ENCODE measurements around the gene RYR3. TPM values are rescaled to one million over a fixed set of nuclear protein-coding genes. Genes with fewer than 3 reads are reported as not detected.

The RYR3 gene
- total and polyA plus RNA-seq, 2 of the 13 experiments (the other 11 are each of a cell fraction or from before 2014, with no cell fraction given) = not detected

GRCh38 chr15:33840615-33841014 lies 529.8 kb downstream of the RYR3 start:
- DNase-seq (ENCODE audit: low spot score) = no peak
- FAIRE-seq = no peak
- Histone ChIP-seq H3K27me3 (ENCODE audit: control insufficient read depth in 1 of 2, insufficient read depth in 2 of 2, low read length in 2 of 2) (0 out of 5 replicates have a peak, but pooled peaks cover 0 to 4% of the 10 kb centered on the region in 2 experiments), H3K9me3 (ENCODE audit: low read length) (no peaks in the 10 kb centered on the region), H3K27ac (ENCODE audit: extremely low read length, insufficient read depth, low read length) (no peak overlapping the region), H3K79me2 (ENCODE audit: insufficient read depth, low read length) (no peaks in the 10 kb centered on the region), H3K9ac (ENCODE audit: insufficient read depth, low read depth, low read length) (no peak overlapping the region), H4K20me1 (ENCODE audit: insufficient read depth, low read length) (no peaks in the 10 kb centered on the region), H3K4me3 (replicated peaks in 1 of 3; ENCODE audit: insufficient read depth in 1 of 3, low read depth in 2 of 3, low read length in 3 of 3) (no peak overlapping the region), H3K4me1 (ENCODE audit: insufficient read depth, low read length) (no peaks in the 10 kb centered on the region), H3K4me2 (ENCODE audit: low read depth, low read length) (no peak overlapping the region), H3K36me3 (replicated peaks in 1 of 2; ENCODE audit: control insufficient read depth in 1 of 2, insufficient read depth in 2 of 2, low read length in 2 of 2) (no peaks in the 10 kb centered on the region), H2AFZ (ENCODE audit: low read length) (no peak overlapping the region)
- ChIA-PET POLR2A (no interaction called here), CTCF (ENCODE audit: low intra/inter-chr PET ratio, low total read pairs) (no interaction called here)
- BruUV-seq (replicated peaks) = no TSS peak
- TF ChIP-seq MAFK (conservative IDR thresholded peaks at IDR 0.05 in 1 of 2, IDR thresholded peaks at IDR 0.05 in 1 of 2; ENCODE audit: low read length in 2 of 2) (peak; percentile 62 to 64), DMAP1 (CRISPR knock-in tag; IDR thresholded peaks at IDR 0.05) (no peak), PCBP2 (optimal IDR thresholded peaks at IDR 0.05; ENCODE audit: low read depth, low read length, poor library complexity, severe bottlenecking) (no peak), MAFF (IDR thresholded peaks at IDR 0.05; ENCODE audit: low read depth, low read length) (peak; percentile 69), SMYD3 (CRISPR knock-in tag; IDR thresholded peaks at IDR 0.05) (no peak)
- TF ChIP-seq, protein P1, sequence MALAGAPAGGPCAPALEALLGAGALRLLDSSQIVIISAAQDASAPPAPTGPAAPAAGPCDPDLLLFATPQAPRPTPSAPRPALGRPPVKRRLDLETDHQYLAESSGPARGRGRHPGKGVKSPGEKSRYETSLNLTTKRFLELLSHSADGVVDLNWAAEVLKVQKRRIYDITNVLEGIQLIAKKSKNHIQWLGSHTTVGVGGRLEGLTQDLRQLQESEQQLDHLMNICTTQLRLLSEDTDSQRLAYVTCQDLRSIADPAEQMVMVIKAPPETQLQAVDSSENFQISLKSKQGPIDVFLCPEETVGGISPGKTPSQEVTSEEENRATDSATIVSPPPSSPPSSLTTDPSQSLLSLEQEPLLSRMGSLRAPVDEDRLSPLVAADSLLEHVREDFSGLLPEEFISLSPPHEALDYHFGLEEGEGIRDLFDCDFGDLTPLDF (CRISPR knock-in tag; IDR thresholded peaks at IDR 0.05) = no peak
- ATAC-seq = no peak
- in situ Hi-C loops (cut with HindIII; ENCODE audit: extremely low pct_ligation_motif_present, low pct_unique_long_range_greater_than_20kb) = no loop called here
- 17% methylated on average over 3 of the region's 3 CpGs for WGBS (ENCODE audit: low lambda C conversion rate)
- intact Hi-C loops (cut with micrococcal nuclease; ENCODE audit: unreplicated experiment) = no loop called here

- Histone ChIP-seq H3K4me3 (replicated peaks in 1 of 3; ENCODE audit: insufficient read depth in 1 of 3, low read depth in 2 of 3, low read length in 3 of 3) (no peak overlapping the region), H3K9me3 (ENCODE audit: low read length) (no peaks in the 10 kb centered on the region), H2AFZ (ENCODE audit: low read length) (no peak overlapping the region), H3K36me3 (replicated peaks in 1 of 2; ENCODE audit: control insufficient read depth in 1 of 2, insufficient read depth in 2 of 2, low read length in 2 of 2) (no peaks in the 10 kb centered on the region), H3K4me1 (ENCODE audit: insufficient read depth, low read length) (no peaks in the 10 kb centered on the region), H3K9ac (ENCODE audit: insufficient read depth, low read depth, low read length) (no peak overlapping the region), H4K20me1 (ENCODE audit: insufficient read depth, low read length) (no peaks in the 10 kb centered on the region), H3K27me3 (ENCODE audit: control insufficient read depth in 1 of 2, insufficient read depth in 2 of 2, low read length in 2 of 2) (no peaks in the 10 kb centered on the region), H3K4me2 (ENCODE audit: low read depth, low read length) (no peak overlapping the region), H3K27ac (ENCODE audit: extremely low read length, insufficient read depth, low read length) (no peak overlapping the region), H3K79me2 (ENCODE audit: insufficient read depth, low read length) (no peaks in the 10 kb centered on the region)
- POLR2A ChIA-PET = no interaction called here
- 37% methylated on average over 4 of the region's 4 CpGs for WGBS (ENCODE audit: low lambda C conversion rate)
- FAIRE-seq (no peak), DNase-seq (ENCODE audit: low spot score) (no peak), ATAC-seq (no peak)
- CTCF ChIA-PET (ENCODE audit: low intra/inter-chr PET ratio, low total read pairs) = no interaction called here
- TF ChIP-seq REXO4 (CRISPR knock-in tag; IDR thresholded peaks at IDR 0.05; ENCODE audit: borderline replicate concordance) (no peak), ZNF10 (CRISPR knock-in tag; IDR thresholded peaks at IDR 0.05; ENCODE audit: borderline replicate concordance, low read depth) (no peak), MIXL1 (CRISPR knock-in tag; IDR thresholded peaks at IDR 0.05) (no peak), KLF9 (CRISPR knock-in tag; IDR thresholded peaks at IDR 0.05; ENCODE audit: low read depth) (no peak), ZNF292 (CRISPR knock-in tag; IDR thresholded peaks at IDR 0.05; ENCODE audit: borderline replicate concordance, low read depth) (no peak), SKIL (CRISPR knock-in tag; IDR thresholded peaks at IDR 0.05; ENCODE audit: borderline replicate concordance) (no peak), SRSF1 (optimal IDR thresholded peaks at IDR 0.05; ENCODE audit: low read depth, low read length) (no peak), ZNF331 (CRISPR knock-in tag; IDR thresholded peaks at IDR 0.05) (no peak)
- BruUV-seq (replicated peaks) = no TSS peak
- in situ Hi-C loops (cut with HindIII; ENCODE audit: extremely low pct_ligation_motif_present, low pct_unique_long_range_greater_than_20kb) (no loop called here), intact Hi-C loops (cut with micrococcal nuclease; ENCODE audit: unreplicated experiment) (no loop called here)
Measured at GRCh38 chr15:33844186-33844585, 533.4 kb downstream of the RYR3 start.

All from HepG2 (cell line).